Smooth muscle cell (in vitro differentiated cells): ENCODE data around the gene UMPS. TPM values are rescaled to one million over a fixed set of nuclear protein-coding genes. Genes with fewer than 3 reads are reported as not detected.
A peak's percentile ranks its signal among the peaks of the same experiment; 100 is the strongest.

Experiments
- DNase-seq: peaks from one replicate; lab custom pipeline; 2025; ENCODE audit not compliant: unreplicated experiment; lab: John Stamatoyannopoulos, UW
- H2AFZ ChIP-seq: fragments of 200-600 bp; sonication (generic); 2 replicates; pipeline ENCODE4 v1.6.0; 2016; ENCODE audit warnings: antibody characterized with exemption, low read depth, mild to moderate bottlenecking
- H3F3A ChIP-seq: fragments of 200-600 bp; sonication (generic); 2 replicates; pipeline ENCODE4 v1.6.0; 2017; ENCODE audit warnings: antibody characterized with exemption, low read depth
- H3K27ac ChIP-seq: fragments of 200-600 bp; sonication (generic); 2 replicates; pipeline ENCODE4 v1.5.1; 2016; ENCODE audit warnings: low read depth, mild to moderate bottlenecking
- H3K27me3 ChIP-seq: fragments of 200-600 bp; sonication (generic); 2 replicates; pipeline ENCODE4 v1.6.1; 2016; ENCODE audit warnings: low read depth, mild to moderate bottlenecking
- H3K36me3 ChIP-seq: fragments of 200-600 bp; sonication (generic); 2 replicates; pipeline ENCODE4 v1.5.1; 2016; ENCODE audit warnings: low read depth
- H3K4me1 ChIP-seq: fragments of 200-600 bp; sonication (generic); 2 replicates; pipeline ENCODE4 v1.5.1; 2016; ENCODE audit warnings: low read depth
- H3K4me2 ChIP-seq: fragments of 200-600 bp; sonication (generic); 2 replicates; pipeline ENCODE4 v1.6.0; 2016; ENCODE audit warnings: mild to moderate bottlenecking
- H3K4me3 ChIP-seq: fragments of 200-600 bp; sonication (generic); 2 replicates; pipeline ENCODE4 v1.5.1; 2016; ENCODE audit warnings: mild to moderate bottlenecking
- H3K79me2 ChIP-seq: fragments of 200-600 bp; sonication (generic); 2 replicates; pipeline ENCODE4 v1.6.0; 2016; ENCODE audit warnings: low read depth, mild to moderate bottlenecking
- H3K9ac ChIP-seq: fragments of 200-600 bp; sonication (generic); 2 replicates; pipeline ENCODE4 v1.6.0; 2016; ENCODE audit warnings: low read depth
- H3K9me3 ChIP-seq: fragments of 200-600 bp; sonication (generic); replicated peaks from 2 replicates; pipeline ENCODE4 v1.5.1; 2016; ENCODE audit warnings: low read depth
- H4K20me1 ChIP-seq: fragments of 200-600 bp; sonication (generic); 2 replicates; pipeline ENCODE4 v1.6.0; 2016; ENCODE audit warnings: low read depth
- WGBS: methylation state at CpG from one replicate; pipeline ENCODE4 v1.1.7; 2016; ENCODE audit warnings: low lambda C conversion rate; 5-methylcytosine and 5-hydroxymethylcytosine counted together
- polyA plus RNA-seq: library from polyadenylated mRNA; unstranded; fragments of >200 nt; fragmentation: Nextera tagmentation; extraction: Ambion mirVana; gene quantifications from 2 replicates; pipeline ENCODE4 v1.2.1, GENCODE V29; 2016
- total RNA-seq: library from RNA; depleted of rRNA; stranded (reverse); fragments of >200 nt; gene quantifications from 2 replicates; pipeline ENCODE4 v1.2.3, GENCODE V29; 2014
- TF ChIP-seq, protein P1 (sequence below): fragments of 200-600 bp; sonication (generic); IDR thresholded peaks from 2 replicates; pipeline ENCODE4 v1.5.1; 2017; ENCODE audit warnings: borderline replicate concordance, mild to moderate bottlenecking, antibody characterized with exemption; ENCODE audit not compliant: insufficient read depth, poor library complexity, severe bottlenecking

Gene UMPS
- total and polyA plus RNA-seq, 2 experiments from 2014 or later: 22.3 to 79.2 TPM

DNA sequence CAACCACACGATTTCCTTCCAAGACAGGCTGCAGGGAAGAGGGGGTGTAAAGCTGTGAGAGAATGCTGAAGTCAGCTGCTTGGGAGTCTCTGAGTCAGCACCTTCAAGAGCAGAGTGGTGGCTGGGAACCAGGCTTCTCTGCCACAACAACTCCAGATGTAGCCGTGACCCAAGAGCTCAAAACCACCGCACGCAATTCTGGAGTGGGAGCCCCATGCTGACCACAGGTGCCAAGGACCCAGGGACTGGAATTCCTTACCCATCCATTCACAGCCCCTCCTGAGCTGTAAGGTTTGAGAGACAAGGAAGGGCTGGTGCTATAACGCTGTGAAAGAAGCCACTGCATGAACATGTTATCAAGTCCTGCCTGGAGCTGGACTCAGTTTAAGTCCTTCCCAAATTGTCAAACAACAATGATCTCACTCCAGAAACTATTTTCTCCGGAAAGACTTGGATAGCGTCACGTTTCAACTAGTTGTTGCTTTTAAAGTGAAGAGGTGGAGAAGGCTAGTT, 61.4 kb downstream of the UMPS start:
- Histone ChIP-seq H3K79me2 (peaks cover 15% of the 10 kb centered on the region), H3K9me3 (no peaks in the 10 kb centered on the region), H3K4me1 (peaks cover 26% of the 10 kb centered on the region), H4K20me1 (no peaks in the 10 kb centered on the region), H2AFZ (no peak overlapping the region), H3K9ac (peak overlapping the region; percentile 89), H3K27me3 (no peaks in the 10 kb centered on the region), H3K27ac (peak overlapping the region; percentile 98), H3F3A (peaks cover 57% of the 10 kb centered on the region), H3K4me2 (peak overlapping the region; percentile 72), H3K4me3 (no peak overlapping the region), H3K36me3 (no peaks in the 10 kb centered on the region)
- 15% methylated on average over 8 of the region's 8 CpGs for WGBS
- TF ChIP-seq, protein P1, sequence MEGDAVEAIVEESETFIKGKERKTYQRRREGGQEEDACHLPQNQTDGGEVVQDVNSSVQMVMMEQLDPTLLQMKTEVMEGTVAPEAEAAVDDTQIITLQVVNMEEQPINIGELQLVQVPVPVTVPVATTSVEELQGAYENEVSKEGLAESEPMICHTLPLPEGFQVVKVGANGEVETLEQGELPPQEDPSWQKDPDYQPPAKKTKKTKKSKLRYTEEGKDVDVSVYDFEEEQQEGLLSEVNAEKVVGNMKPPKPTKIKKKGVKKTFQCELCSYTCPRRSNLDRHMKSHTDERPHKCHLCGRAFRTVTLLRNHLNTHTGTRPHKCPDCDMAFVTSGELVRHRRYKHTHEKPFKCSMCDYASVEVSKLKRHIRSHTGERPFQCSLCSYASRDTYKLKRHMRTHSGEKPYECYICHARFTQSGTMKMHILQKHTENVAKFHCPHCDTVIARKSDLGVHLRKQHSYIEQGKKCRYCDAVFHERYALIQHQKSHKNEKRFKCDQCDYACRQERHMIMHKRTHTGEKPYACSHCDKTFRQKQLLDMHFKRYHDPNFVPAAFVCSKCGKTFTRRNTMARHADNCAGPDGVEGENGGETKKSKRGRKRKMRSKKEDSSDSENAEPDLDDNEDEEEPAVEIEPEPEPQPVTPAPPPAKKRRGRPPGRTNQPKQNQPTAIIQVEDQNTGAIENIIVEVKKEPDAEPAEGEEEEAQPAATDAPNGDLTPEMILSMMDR: no peak
- DNase-seq: peak; percentile 38

DNA sequence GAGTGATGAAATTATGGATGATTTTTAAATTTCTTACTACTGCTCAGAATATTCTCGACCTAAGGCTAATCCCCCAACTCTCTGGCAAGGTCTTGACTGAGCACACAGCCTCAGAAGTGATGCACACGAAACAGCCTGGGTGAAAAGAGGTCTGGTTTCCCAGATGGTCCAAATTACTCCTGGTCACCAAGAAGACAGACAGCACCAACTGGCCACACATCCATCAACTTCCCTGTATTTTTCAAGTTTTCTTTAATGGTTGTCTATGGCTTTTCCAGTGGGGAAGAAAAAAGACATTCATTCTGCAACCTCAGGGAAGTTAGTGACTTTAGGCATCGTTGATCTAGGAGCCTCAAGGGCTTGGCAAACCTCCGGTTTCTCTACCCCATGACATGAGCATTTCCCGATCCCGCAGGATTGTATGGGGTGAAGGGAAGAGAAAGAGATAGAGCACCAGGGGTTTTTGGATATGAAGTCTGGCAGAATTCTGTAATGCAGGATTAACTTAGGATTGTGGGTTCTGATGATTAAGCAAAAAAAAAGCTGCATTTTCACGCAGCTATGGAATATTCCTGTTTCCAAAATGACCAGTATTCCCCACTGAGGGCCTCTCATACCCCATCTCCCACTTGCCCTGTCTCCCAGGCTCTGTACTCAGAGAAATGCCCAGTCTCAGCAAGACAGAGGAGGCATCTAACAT, 62.2 kb downstream of the UMPS start:
- H3F3A ChIP-seq: peaks cover 49% of the 10 kb centered on the region
- TF ChIP-seq, protein P1: no peak
- no peaks in the 10 kb centered on the region for H3K27me3 ChIP-seq
- H2AFZ ChIP-seq: no peak overlapping the region
- H3K4me2 ChIP-seq: peak overlapping the region; percentile 72
- no peak for DNase-seq
- no peaks in the 10 kb centered on the region for H3K9me3 ChIP-seq
- H3K36me3 ChIP-seq: no peaks in the 10 kb centered on the region
- H4K20me1 ChIP-seq: no peaks in the 10 kb centered on the region
- H3K9ac ChIP-seq: peak overlapping the region; percentile 89
- H3K4me1 ChIP-seq: peaks cover 19% of the 10 kb centered on the region
- peaks cover 15% of the 10 kb centered on the region for H3K79me2 ChIP-seq
- H3K4me3 ChIP-seq: no peak overlapping the region
- 26% methylated on average over 7 of the region's 7 CpGs for WGBS
- peak overlapping the region; percentile 98 for H3K27ac ChIP-seq

DNA sequence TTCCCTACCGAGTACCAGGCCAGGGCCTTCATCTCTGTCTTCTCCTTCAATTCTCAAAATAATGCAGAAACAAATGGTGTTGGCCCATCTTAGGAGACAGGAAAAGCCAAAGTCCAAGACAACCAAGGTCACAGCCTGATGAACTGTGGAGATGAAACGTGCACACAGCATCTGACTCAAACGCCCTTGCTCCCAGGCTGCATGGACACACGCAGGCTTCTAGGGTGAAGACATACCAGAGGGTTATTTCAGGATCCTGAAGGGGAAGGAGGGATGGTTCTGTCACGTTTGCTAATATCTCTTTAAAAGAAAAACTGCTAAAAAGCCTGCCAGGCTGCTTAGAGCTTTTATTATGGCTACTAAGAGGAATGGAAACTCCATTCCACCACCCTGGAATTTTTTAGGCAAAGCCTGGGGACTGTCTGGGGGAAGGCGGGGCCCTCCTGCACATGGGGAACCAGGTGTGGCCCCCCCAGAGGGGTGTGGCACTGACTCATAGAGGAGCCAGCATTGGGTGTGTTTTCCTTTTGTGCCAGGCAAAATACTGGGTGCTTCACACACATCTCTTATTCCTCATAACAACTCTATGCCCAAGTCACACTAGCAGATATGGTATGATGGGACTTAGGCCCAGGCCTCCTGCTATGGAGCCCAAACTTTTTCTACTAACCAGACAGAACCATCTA, 62.9 kb downstream of the UMPS start:
- no peak for DNase-seq
- peak overlapping the region; percentile 98 for H3K27ac ChIP-seq
- TF ChIP-seq, protein P1: no peak
- H3K9ac ChIP-seq: peak overlapping the region; percentile 89
- peaks cover 19% of the 10 kb centered on the region for H3K4me1 ChIP-seq
- no peak overlapping the region for H3K4me3 ChIP-seq
- no peaks in the 10 kb centered on the region for H3K27me3 ChIP-seq
- 39% methylated on average over 6 of the region's 6 CpGs for WGBS
- peak overlapping the region; percentile 47 for H3K4me2 ChIP-seq
- no peak overlapping the region for H2AFZ ChIP-seq
- peaks cover 42% of the 10 kb centered on the region for H3F3A ChIP-seq
- no peaks in the 10 kb centered on the region for H3K9me3 ChIP-seq
- H3K79me2 ChIP-seq: peaks cover 13% of the 10 kb centered on the region
- H3K36me3 ChIP-seq: no peaks in the 10 kb centered on the region
- no peaks in the 10 kb centered on the region for H4K20me1 ChIP-seq
